ENCODE measurements around the gene GPBP1L1. TPM values are rescaled to one million over a fixed set of nuclear protein-coding genes. Genes with fewer than 3 reads are reported as not detected.

GPBP1L1 gene
- total RNA-seq, 1 donor from 2014 or later, result 74.9 TPM

GRCh38 chr1:45686015-45686287, 382 bp downstream of the GPBP1L1 start:
- TF ChIP-seq, protein P1, sequence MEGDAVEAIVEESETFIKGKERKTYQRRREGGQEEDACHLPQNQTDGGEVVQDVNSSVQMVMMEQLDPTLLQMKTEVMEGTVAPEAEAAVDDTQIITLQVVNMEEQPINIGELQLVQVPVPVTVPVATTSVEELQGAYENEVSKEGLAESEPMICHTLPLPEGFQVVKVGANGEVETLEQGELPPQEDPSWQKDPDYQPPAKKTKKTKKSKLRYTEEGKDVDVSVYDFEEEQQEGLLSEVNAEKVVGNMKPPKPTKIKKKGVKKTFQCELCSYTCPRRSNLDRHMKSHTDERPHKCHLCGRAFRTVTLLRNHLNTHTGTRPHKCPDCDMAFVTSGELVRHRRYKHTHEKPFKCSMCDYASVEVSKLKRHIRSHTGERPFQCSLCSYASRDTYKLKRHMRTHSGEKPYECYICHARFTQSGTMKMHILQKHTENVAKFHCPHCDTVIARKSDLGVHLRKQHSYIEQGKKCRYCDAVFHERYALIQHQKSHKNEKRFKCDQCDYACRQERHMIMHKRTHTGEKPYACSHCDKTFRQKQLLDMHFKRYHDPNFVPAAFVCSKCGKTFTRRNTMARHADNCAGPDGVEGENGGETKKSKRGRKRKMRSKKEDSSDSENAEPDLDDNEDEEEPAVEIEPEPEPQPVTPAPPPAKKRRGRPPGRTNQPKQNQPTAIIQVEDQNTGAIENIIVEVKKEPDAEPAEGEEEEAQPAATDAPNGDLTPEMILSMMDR (conservative IDR thresholded peaks at IDR 0.05), result peak; percentile 36
- DNase-seq (ENCODE audit: low read depth, low spot score), result no peak
- peaks cover 57% of the 10 kb centered on the region for H3K4me1 Mint-ChIP-seq
- H3K36me3 Mint-ChIP-seq (ENCODE audit: low read depth), result no peaks in the 10 kb centered on the region
- H3K27ac Mint-ChIP-seq (ENCODE audit: unreplicated experiment), result peak overlapping the region; percentile 97
- peak overlapping the region; percentile 97 for H3K4me3 Mint-ChIP-seq
- H3K9me3 Mint-ChIP-seq, result no peaks in the 10 kb centered on the region
- no peaks in the 10 kb centered on the region for H3K27me3 Mint-ChIP-seq (ENCODE audit: low read depth)

- Mint-ChIP-seq H3K9me3 (no peaks in the 10 kb centered on the region), H3K4me1 (peaks cover 62% of the 10 kb centered on the region), H3K27me3 (ENCODE audit: low read depth) (no peaks in the 10 kb centered on the region), H3K27ac (ENCODE audit: unreplicated experiment) (peak overlapping the region; percentile 97), H3K36me3 (ENCODE audit: low read depth) (no peaks in the 10 kb centered on the region), H3K4me3 (peak overlapping the region; percentile 97)
- DNase-seq (ENCODE audit: low read depth, low spot score), result no peak
- TF ChIP-seq, protein P1 (conservative IDR thresholded peaks at IDR 0.05), result no peak
These were observed 872 bp downstream of the GPBP1L1 start for GRCh38 chr1:45685308-45686014.

DNA sequence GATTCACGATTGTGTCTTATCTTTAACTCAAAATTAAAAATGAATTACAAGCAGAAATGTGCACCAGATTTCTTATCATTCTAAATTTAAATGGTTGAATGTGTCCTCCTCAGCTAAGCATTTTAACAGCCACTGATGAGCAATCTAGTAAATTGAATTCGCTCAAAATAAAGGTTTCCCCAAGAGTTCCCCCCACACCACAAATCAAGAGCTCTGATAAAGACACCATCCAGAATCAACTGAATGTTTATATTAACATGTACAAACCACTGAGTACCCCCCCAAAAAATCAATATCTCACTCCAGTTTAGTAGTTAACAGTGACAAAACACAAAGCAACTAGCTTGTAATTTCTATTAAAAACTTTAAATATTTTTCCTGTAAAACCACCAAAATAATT, 1.9 kb downstream of the GPBP1L1 start:
- TF ChIP-seq, protein P1 (conservative IDR thresholded peaks at IDR 0.05), result no peak
- no peak for DNase-seq (ENCODE audit: low read depth, low spot score)
- H3K27ac Mint-ChIP-seq (ENCODE audit: unreplicated experiment), result no peak overlapping the region
- no peaks in the 10 kb centered on the region for H3K36me3 Mint-ChIP-seq (ENCODE audit: low read depth)
- H3K4me3 Mint-ChIP-seq, result peak overlapping the region; percentile 97
- peaks cover 63% of the 10 kb centered on the region for H3K4me1 Mint-ChIP-seq
- H3K9me3 Mint-ChIP-seq, result no peaks in the 10 kb centered on the region
- H3K27me3 Mint-ChIP-seq (ENCODE audit: low read depth), result no peaks in the 10 kb centered on the region

DNA sequence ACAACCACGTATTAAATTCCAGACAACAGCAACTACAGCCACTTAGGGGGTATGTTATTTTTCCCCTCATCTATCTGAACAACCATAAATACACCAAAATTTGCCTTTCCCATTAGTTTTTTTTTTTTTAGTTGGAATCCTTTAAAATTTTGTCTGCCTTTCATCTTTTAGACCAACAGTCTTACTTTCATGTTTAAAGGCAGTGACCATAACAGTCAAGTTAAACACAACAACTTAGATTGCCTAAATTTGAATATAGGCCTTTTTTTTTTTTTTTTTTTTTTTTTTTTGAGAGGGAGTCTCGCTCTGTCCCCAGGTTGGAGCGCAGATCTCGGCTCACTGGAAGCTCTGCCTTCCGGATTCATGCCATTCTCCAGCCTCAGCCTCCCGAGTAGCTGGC, 3.4 kb downstream of the GPBP1L1 start:
- Mint-ChIP-seq H3K9me3 (no peaks in the 10 kb centered on the region), H3K4me1 (peaks cover 64% of the 10 kb centered on the region), H3K27ac (ENCODE audit: unreplicated experiment) (no peak overlapping the region), H3K4me3 (peak overlapping the region; percentile 47), H3K36me3 (ENCODE audit: low read depth) (no peaks in the 10 kb centered on the region), H3K27me3 (ENCODE audit: low read depth) (no peaks in the 10 kb centered on the region)
- no peak for DNase-seq (ENCODE audit: low read depth, low spot score)
- TF ChIP-seq, protein P1 (conservative IDR thresholded peaks at IDR 0.05), result no peak

- Mint-ChIP-seq H3K4me1 (peaks cover 39% of the 10 kb centered on the region), H3K27ac (ENCODE audit: unreplicated experiment) (no peak overlapping the region), H3K4me3 (no peak overlapping the region), H3K36me3 (ENCODE audit: low read depth) (peaks cover 2% of the 10 kb centered on the region), H3K27me3 (ENCODE audit: low read depth) (no peaks in the 10 kb centered on the region), H3K9me3 (no peaks in the 10 kb centered on the region)
- TF ChIP-seq, protein P1 (conservative IDR thresholded peaks at IDR 0.05), result no peak
- no peak for DNase-seq (ENCODE audit: low read depth, low spot score)
These were observed 7.2 kb downstream of the GPBP1L1 start for GRCh38 chr1:45679123-45679522.

Data from neural crest cell (in vitro differentiated cells).